ENCODE measurements around the gene APOE.
"Not testable (repeated sequence)": the region's sequence is repeated elsewhere in the genome, so short reads cannot be mapped to it uniquely, and the experiment has no call there.

The APOE gene

GRCh38 chr19:44905437-44906160, at the start of gene APOE:
Gene APOE, plus strand, starts transcription at chr19:44905796. Its CDS starts 829 bp downstream, at chr19:44906625.
- no peak for DNase-seq

- DNase-seq, result no peak
Observed at GRCh38 chr19:44856421-44857083, 49.0 kb upstream of the APOE start.

- no peak for DNase-seq
Observed at GRCh38 chr19:44857837-44858236, 47.8 kb upstream of the APOE start.

GRCh38 chr19:44861576-44861975, 44.0 kb upstream of the APOE start:
- not testable (repeated sequence) for DNase-seq

- no peak for DNase-seq
Observed at GRCh38 chr19:44863990-44864389, 41.6 kb upstream of the APOE start.

GRCh38 chr19:44865196-44865767, 40.3 kb upstream of the APOE start:
- no peak for DNase-seq

GRCh38 chr19:44866664-44867063, 38.9 kb upstream of the APOE start:
- no peak for DNase-seq

- no peak for DNase-seq
Observed at GRCh38 chr19:44867578-44867977, 38.0 kb upstream of the APOE start.

- no peak for DNase-seq
Observed at GRCh38 chr19:44869733-44870470, 35.7 kb upstream of the APOE start.

GRCh38 chr19:44871809-44872208, 33.8 kb upstream of the APOE start:
- DNase-seq, result no peak

- DNase-seq, result no peak
Observed at GRCh38 chr19:44872661-44873060, 32.9 kb upstream of the APOE start.

- no peak for DNase-seq
Observed at GRCh38 chr19:44874317-44874716, 31.3 kb upstream of the APOE start.

GRCh38 chr19:44875666-44876451, 29.7 kb upstream of the APOE start:
- no peak for DNase-seq

GRCh38 chr19:44876930-44877535, 28.6 kb upstream of the APOE start:
- no peak for DNase-seq

- no peak for DNase-seq
Observed at GRCh38 chr19:44878120-44878865, 27.3 kb upstream of the APOE start.

- DNase-seq, result no peak
Observed at GRCh38 chr19:44879309-44880065, 26.1 kb upstream of the APOE start.

- no peak for DNase-seq
Observed at GRCh38 chr19:44882063-44882462, 23.5 kb upstream of the APOE start.

GRCh38 chr19:44882619-44883397, 22.8 kb upstream of the APOE start:
- DNase-seq, result not testable (repeated sequence)

GRCh38 chr19:44883922-44884321, 21.7 kb upstream of the APOE start:
- DNase-seq, result no peak

GRCh38 chr19:44884566-44884965, 21.0 kb upstream of the APOE start:
- DNase-seq, result no peak
